HG02840 (cell line): Measurements from ENCODE around the gene CTCFL.
"Not testable (repeated sequence)": the region's sequence is repeated elsewhere in the genome, so short reads cannot be mapped to it uniquely, and the experiment has no call there.

Experiments
- ATAC-seq: cut with Tn5 transposase; IDR thresholded peaks from one replicate; pipeline ENCODE4 v1.9.1; 2021; ENCODE audit warnings: mild to moderate bottlenecking, moderate library complexity, moderate number of reproducible peaks; ENCODE audit not compliant: unreplicated experiment, low FRiP score

The CTCFL gene

DNA sequence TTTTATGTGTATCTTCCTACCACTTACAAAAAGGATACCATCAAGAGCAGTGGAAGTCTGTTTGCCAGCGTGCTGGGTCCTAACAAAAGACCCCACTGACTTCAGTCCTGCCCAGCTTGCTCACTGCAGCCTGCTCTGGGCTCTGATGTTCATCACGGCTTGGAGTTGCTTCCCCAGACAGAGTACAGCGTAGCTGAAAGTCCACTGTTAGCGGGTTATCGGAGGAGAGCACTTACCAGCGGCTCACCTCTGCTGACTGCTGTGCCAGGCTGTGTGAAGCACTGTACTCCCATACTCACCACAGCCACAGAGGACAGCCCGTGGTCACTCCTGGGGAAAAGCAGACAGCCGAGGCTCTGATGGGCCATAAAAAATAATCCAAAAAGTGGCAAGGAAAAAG, 40.2 kb downstream of the CTCFL start:
- ATAC-seq: no peak

- no peak for ATAC-seq
Measured at GRCh38 chr20:57483287-57484050, 41.5 kb downstream of the CTCFL start.

DNA sequence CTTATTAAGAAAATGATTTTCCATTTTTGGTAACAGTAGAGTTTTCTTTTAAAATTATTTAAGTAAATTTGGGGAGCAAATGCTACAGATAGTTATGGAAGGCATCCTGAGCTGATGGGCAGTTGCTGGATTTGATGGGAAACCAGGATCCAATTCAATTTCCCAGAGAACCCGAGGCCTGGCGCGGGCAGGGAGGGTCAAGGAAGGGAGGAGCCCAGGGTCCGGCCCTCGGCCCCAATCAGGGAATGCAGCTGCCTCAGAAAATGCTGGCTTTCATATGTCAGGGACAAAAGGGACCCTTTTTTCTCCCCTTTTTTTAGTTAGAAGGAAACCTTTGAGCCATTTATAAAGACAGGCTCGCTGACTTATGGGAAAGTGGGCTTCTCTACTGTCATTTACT, 42.1 kb downstream of the CTCFL start:
- no peak for ATAC-seq

DNA sequence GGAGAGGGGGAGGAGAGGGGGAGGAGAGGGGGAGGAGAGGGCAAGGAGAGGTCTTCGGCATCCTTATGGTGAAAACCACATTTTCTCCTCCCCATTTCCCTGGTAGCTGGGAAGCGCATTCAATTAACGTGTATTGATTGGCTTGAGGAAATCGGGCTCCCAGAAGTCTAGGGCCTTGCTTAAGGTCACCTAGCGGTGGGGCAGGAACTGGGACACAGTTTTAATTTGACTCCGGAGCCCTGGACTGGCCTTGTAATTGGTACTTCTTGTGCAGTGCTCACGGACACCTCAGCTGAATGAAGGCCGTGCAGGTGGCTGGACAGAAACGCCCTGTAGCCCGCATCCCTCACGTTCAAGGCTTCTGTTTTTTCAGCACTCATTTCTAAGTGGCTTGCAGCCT, 42.8 kb downstream of the CTCFL start:
- ATAC-seq: no peak

GRCh38 chr20:57481281-57481711, 43.6 kb downstream of the CTCFL start:
- peak; percentile 18 for ATAC-seq

DNA sequence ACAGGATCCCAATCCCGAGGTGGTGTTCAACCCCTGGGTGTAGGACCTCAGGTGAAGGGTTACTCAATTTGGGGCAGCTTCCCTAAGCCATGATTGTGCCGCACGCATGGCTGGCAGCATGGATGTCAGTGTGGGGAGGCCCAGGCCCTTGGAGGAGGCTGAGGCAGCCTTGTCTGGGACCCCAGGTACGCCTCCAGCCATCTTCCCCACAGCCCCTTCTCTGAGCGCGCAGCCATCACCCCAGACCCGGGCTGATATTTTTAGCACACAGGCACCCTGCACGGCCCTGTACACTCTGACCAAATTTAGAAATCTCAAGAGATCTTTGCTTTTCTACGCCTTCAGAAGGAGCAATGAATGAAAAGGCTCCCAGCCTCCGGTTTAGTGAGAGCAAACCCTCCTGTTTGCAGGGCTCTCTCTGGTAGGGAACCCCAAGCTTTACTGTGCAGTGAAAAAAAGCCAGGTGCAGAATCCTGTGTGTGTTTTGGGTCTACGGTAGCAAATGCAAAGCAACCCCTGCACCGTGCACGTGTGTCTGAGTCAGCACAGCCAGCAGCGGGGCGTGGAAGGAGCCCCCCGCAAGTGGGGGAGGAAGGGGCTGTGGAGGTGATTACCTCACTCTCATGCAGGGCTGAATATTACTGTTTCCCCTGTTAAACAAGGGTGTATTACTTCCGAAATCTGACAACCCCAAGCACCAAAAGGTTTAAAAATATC, 44.3 kb downstream of the CTCFL start:
- peak; percentile 52 for ATAC-seq

- no peak for ATAC-seq
Measured at GRCh38 chr20:57479196-57479595, 45.7 kb downstream of the CTCFL start.

DNA sequence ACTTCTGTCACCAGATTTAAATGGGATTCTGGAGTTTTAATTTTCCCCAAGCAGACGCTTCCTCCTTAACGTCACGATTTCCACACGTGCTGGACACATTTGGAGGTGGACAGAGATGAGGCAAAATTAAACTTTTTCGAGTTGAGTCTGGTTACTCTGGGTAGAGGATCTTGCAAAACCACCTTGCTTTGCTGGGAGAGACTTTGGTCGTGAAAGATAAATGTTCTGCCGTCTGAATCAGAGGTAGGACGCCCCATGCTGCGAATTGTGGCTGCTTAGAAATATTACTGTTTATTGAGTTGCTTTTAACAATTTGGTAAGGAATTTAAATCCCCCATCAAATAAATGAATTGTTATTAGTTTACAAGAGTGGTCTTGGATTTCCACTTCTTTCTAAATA, 46.8 kb downstream of the CTCFL start:
- no peak for ATAC-seq

DNA sequence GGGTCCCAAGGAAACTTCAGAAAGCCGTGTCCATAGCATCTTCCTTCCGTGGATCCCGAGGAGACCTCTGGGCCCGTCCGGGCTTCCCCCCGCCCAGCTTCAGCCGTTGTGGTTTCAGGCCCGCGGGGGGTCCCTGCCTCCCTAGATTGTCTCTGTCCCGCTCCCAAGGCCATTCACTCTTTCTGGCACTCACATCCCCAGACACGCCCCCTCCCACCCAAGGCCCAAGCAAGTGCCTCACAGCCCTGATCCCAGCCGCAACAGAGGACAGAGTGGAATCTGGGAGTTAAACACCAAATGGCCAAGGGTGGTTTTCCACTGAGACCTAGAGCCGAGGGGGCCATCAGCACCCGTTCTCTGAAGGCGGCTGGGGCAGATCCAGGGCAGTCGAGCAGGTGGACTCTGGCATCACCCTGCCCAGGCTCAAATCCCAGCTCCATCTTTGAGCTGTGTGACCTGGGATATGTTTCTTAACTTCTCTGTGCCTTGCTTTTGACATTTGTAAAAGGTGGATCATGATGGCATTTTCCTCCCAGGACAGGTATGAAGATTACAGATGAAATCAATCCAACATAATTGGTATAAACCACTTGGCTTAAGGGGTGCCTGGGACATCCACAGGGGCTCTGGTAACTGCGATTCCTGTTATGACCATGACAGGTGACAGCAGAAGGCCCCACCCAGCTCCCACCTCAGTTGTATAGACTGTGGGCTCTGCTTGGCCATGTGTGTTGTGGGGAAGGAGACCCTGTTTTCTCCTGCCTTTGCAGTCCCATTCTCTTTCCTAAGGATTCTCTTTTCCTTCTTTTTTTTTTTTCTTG, 48.1 kb downstream of the CTCFL start:
- ATAC-seq: no peak

GRCh38 chr20:57476084-57476526, 48.8 kb downstream of the CTCFL start:
- no peak for ATAC-seq

DNA sequence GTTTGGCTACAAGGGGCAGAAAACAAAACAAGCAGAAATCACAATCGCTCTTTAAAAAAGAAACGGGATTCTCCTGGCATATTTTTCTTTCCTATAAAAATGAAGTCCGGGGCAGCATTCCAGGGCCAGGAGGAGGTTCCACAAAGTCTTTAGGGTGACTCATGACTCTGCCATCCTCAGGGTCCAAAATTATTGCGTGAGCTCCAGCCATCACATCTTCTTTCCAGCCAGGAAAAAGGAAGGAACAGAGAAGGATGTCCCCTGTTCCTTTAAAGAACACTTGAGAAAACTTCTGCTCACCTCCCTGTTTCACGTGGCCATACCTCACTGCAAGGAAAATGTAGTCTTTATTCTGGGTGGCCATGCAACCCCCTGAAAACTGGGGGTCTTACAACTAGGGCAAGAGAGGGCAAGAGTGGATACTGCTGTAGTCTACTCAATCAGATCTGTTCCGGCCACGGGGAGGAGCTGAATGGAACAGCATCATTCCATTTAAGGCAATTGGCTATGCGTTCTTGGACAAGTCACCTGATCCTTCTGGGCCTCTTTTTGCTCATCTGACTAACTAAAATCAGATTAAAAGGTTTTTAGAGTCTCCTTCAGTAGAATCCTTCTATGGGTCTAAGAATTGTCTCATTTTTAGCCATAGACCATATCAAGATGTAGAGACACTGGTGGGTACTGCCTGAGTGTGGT, 49.4 kb downstream of the CTCFL start:
- no peak for ATAC-seq

DNA sequence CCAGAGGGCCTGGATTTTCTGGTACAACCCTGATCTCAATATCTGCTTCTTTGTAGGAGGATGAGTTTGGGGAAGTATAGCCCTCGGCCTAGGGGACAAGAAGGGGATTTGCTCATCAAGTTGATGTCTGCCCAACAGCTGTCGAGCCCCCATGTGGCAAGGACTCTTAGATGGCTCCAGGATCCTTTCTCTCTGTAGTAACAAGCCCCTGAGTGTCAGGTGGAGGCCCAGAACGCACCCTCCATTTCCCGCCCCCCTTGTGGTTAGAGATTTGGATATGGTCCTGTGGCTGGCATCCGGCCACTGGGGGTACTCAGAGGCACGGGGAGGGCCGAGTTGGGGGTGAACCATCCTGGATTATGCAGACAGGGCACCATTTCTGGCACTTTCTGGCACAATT, 50.1 kb downstream of the CTCFL start:
- ATAC-seq: no peak

- ATAC-seq: no peak
Measured at GRCh38 chr20:57474205-57474604, 50.7 kb downstream of the CTCFL start.

DNA sequence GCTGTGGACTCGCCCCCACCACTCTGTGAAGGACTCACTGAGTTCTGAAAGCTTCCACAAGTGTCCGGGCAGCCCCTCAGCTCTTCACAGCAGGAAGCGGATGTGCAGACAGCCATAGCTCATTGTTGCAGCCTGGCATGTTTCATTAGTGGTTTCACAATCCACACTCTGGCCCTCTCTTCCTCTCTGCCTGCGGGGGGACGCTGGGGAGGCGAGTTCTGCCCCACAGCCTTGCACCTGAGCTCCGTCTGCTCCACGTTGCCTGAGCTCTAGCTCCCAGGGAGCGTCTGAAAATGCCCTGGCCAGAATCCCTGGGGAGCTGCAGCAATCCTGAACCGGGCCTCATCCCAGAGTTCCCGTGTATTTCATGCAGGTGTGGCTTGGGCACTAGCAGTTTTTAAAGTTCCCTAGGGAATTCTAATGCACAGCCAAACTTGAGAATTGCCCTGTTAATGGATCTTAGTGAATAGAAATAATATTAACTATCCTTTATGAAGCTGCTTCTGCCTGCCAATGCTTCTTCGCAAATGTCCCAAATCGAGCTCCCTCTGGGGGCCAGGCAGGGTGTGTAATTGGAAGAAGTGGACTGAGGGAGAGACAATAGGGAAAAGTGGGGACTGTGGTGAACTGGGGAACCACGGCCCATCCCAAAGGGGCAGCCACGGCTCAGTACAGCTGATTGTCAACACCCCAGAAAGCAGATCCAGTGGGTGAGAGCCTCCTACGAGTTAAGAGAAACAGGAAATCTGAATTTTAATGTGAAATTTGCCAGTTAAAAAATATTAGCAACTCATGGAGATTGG, 51.5 kb downstream of the CTCFL start:
- no peak for ATAC-seq

GRCh38 chr20:57472474-57472873, 52.5 kb downstream of the CTCFL start:
- not testable (repeated sequence) for ATAC-seq

DNA sequence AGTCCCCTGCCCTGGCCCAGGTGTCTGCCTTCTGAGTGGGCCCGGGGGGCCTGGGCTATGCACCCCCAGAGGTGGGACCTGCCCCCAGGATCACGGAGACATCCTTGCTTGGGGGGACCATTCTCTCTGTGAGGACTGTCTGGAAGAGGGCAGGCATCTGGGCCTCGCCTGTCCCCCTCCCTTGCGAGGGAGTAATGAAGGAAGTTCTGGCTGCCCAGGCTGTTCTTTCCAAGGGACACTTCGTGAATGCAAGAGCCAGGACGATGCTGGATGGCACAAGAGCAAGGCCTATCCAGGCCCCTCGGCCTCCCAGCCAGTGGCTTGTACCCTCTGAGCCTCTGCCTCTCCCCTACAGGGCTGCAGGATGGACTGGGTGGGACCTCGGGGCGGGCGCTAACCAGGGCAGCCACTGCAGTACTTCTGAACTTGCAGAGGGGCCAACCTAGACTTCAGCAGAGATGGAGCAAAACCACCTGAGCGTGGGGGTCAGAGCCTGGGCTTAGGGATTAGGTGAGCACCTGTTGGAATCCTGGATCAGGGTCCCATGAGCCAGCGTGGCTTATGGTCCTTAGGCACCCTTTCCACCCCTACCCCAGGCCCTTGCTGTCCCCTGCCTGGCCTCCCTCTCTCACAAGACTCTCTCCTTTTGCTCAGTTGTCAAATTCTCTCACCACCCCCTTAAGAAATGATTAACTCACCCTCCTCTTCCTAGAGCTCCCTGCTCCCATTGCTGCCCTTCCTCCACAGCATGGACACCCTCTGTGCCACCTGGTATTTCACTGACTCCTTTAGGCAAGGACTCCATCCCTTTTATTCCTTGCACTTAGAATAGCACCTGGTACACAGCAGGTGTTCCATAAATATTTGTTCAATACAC, 53.2 kb downstream of the CTCFL start:
- no peak for ATAC-seq

DNA sequence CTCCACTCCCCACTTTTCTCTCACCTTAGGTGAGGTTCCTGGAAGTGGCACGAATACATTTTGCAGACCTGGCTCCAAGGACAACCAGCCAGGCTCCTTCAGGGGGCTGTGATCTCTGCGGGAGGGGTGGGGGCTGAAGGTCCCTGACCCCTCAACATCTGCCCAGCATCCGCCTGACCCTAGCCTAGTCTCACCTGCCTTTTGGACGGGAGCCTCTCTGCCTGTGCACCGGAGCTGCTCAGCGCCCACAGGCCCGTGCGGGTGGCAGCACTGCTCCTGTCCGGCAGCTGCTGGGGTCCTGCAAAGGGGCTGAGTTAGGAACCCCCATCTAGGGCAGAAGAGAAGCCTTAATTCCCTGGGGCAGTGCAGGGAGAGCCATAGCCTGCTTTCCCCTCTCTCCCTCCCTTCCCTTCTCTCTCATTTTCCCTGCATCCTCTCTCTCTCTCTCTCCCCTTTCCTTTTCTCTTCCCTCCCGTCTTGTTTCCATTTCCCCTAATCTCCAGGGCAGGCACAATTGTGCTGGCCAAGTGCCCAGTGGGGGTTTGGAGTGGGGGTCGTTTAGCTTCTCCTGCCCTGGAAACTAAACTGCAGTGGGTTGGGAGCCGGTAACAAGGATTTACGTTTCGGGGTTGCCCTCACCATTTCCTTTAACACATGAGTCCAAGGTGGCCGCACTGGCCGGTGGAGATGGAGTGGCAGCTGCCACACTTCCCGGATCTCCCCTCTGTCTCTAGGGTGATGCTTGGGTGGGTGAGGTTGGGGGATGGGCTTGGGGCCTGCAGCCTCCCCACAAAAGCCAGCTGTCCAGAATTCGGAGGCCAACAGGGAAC, 54.1 kb downstream of the CTCFL start:
- no peak for ATAC-seq

DNA sequence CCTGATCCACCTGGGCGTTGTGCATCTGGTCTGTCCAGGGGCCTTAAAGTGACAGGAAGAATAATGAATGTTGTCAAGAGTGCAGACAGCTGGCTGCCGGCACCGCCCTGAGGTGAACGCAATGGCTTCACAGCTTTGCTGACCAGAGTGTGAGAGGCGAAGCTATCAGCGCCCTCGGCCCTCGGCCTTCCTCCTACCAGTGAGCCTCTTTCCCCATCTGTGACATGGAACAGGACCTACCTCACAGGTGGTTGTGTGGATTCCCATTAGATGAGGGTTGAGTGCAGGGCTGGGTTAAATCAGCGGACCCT, 54.8 kb downstream of the CTCFL start:
- no peak for ATAC-seq
